Stomach (tissue), 4 donors: Measurements from ENCODE around the gene TNS1.

ENCODE experiments used
- EP300 ChIP-seq: sonication (generic); formaldehyde crosslinking; IDR thresholded peaks from one replicate; pipeline ENCODE4 v1.6.1; 2017; ENCODE audit warnings: antibody characterized with exemption
- POLR2AphosphoS5 ChIP-seq, 3 donors: sonication (generic); formaldehyde crosslinking; IDR thresholded peaks; one replicate each; pipeline ENCODE4 v1.6.1; 2016; ENCODE audit warnings: antibody characterized with exemption in 3 of 3
- TF ChIP-seq, protein P1 (sequence below), 7 experiments: fragments of 450-650 bp in 4 of 7; fragments of 200-600 bp in 3 of 7; sonication (generic) in 3 of 7; IDR thresholded peaks; one replicate each; pipeline ENCODE4 v1.5.1; 2016 to 2019; ENCODE audit warnings: antibody characterized with exemption in 7 of 7, control low read depth in 2 of 7, mild to moderate bottlenecking in 1 of 7

DNA sequence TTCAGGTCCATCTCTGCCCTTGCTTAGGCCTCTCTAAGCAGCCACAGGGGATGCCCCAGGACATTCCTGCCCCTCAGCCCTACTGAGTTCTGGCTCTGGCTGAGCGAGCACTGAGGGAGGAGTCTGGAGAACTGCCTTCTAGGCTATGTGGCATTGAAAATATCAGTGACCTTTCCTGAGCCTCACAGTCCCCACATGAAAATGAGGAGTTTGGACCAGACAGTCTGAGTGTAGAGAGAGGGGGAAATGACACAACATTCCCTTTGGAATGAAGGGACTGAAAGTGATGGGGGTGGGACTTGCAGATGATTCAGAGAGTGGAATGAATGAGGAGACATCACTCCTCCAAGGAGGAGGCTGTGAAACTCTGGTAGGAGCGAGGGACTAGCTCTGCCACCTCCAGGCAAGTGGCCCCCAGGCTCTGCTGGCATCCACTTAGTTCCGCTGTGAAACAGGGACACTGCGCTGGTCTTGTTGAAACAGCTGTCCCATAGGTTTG lies 8.0 kb downstream of the TNS1 start:
- TF ChIP-seq EP300 (no peak), POLR2AphosphoS5 (IDR thresholded peaks at IDR 0.05) (no peak)
- TF ChIP-seq, protein P1, sequence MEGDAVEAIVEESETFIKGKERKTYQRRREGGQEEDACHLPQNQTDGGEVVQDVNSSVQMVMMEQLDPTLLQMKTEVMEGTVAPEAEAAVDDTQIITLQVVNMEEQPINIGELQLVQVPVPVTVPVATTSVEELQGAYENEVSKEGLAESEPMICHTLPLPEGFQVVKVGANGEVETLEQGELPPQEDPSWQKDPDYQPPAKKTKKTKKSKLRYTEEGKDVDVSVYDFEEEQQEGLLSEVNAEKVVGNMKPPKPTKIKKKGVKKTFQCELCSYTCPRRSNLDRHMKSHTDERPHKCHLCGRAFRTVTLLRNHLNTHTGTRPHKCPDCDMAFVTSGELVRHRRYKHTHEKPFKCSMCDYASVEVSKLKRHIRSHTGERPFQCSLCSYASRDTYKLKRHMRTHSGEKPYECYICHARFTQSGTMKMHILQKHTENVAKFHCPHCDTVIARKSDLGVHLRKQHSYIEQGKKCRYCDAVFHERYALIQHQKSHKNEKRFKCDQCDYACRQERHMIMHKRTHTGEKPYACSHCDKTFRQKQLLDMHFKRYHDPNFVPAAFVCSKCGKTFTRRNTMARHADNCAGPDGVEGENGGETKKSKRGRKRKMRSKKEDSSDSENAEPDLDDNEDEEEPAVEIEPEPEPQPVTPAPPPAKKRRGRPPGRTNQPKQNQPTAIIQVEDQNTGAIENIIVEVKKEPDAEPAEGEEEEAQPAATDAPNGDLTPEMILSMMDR (IDR thresholded peaks at IDR 0.05): no peak
